Brain microvascular endothelial cell (primary cell): ENCODE results near the gene HIVEP2.

ENCODE experiments used
- DNase-seq: peaks from one replicate; pipeline ENCODE4 v3.0.0-alpha.2; 2020
- H3K27ac ChIP-seq: fragments of 250-450 bp; sonication (Bioruptor Pico); 2 replicates; pipeline ENCODE4 v1.5.1; 2020; ENCODE audit warnings: mild to moderate bottlenecking, moderate library complexity
- H3K27me3 ChIP-seq: fragments of 250-450 bp; sonication (Bioruptor Pico); replicated peaks from 2 replicates; pipeline ENCODE4 v1.5.1; 2020; ENCODE audit warnings: mild to moderate bottlenecking
- H3K36me3 ChIP-seq: fragments of 250-450 bp; sonication (Bioruptor Pico); replicated peaks from 2 replicates; pipeline ENCODE4 v1.5.1; 2020; ENCODE audit warnings: mild to moderate bottlenecking
- H3K4me3 ChIP-seq: 2 replicates; pipeline ENCODE4 v1.5.1; 2011; ENCODE audit warnings: low read depth, mild to moderate bottlenecking, control low read depth, low read length, moderate library complexity
- CTCF ChIP-seq: IDR thresholded peaks from 2 replicates; pipeline ENCODE4 v1.5.1; 2011; ENCODE audit warnings: low read depth, mild to moderate bottlenecking, moderate library complexity, low read length, control low read depth, inconsistent platforms; ENCODE audit errors: missing control alignments
- in situ Hi-C: cut with HindIII; loops from 2 replicates; pipeline ENCODE4 v1.10.0; 2017; ENCODE audit warnings: low sequenced_read_pairs, low pct_ligation_motif_present

The HIVEP2 gene

GRCh38 chr6:142913511-142914047, 31.4 kb downstream of the HIVEP2 start:
- no peak for DNase-seq
- H3K27ac ChIP-seq = no peak overlapping the region
- no peak for TF ChIP-seq CTCF
- in situ Hi-C loops = no loop called here
- H3K4me3 ChIP-seq = no peak overlapping the region
- no peaks in the 10 kb centered on the region for H3K27me3 ChIP-seq
- H3K36me3 ChIP-seq = peaks cover 5% of the 10 kb centered on the region

GRCh38 chr6:142913036-142913510, 31.9 kb downstream of the HIVEP2 start:
- Histone ChIP-seq H3K27me3 (no peaks in the 10 kb centered on the region), H3K36me3 (peaks cover 5% of the 10 kb centered on the region), H3K4me3 (no peak overlapping the region), H3K27ac (no peak overlapping the region)
- TF ChIP-seq CTCF = no peak
- in situ Hi-C loops = no loop called here
- DNase-seq = no peak

- Histone ChIP-seq H3K4me3 (no peak overlapping the region), H3K27ac (no peak overlapping the region), H3K36me3 (peaks cover 5% of the 10 kb centered on the region), H3K27me3 (no peaks in the 10 kb centered on the region)
- no peak for TF ChIP-seq CTCF
- in situ Hi-C loops = no loop called here
- DNase-seq = no peak
These were observed 32.9 kb downstream of the HIVEP2 start for GRCh38 chr6:142912125-142912524.

- Histone ChIP-seq H3K4me3 (no peak overlapping the region), H3K36me3 (peaks cover 5% of the 10 kb centered on the region), H3K27me3 (no peaks in the 10 kb centered on the region), H3K27ac (no peak overlapping the region)
- in situ Hi-C loops = no loop called here
- no peak for TF ChIP-seq CTCF
- DNase-seq = no peak
These were observed 33.5 kb downstream of the HIVEP2 start for GRCh38 chr6:142911430-142911829.

GRCh38 chr6:142909686-142910085, 35.3 kb downstream of the HIVEP2 start:
- in situ Hi-C loops = no loop called here
- no peak for TF ChIP-seq CTCF
- no peak overlapping the region for H3K4me3 ChIP-seq
- DNase-seq = no peak
- H3K27me3 ChIP-seq = no peaks in the 10 kb centered on the region
- no peak overlapping the region for H3K27ac ChIP-seq
- H3K36me3 ChIP-seq = peaks cover 5% of the 10 kb centered on the region

GRCh38 chr6:142908235-142908634, 36.7 kb downstream of the HIVEP2 start:
- Histone ChIP-seq H3K36me3 (peaks cover 5% of the 10 kb centered on the region), H3K4me3 (no peak overlapping the region), H3K27ac (no peak overlapping the region), H3K27me3 (no peaks in the 10 kb centered on the region)
- no peak for DNase-seq
- in situ Hi-C loops = no loop called here
- TF ChIP-seq CTCF = no peak
